Measurements from ENCODE around the gene KRT78.

DNA sequence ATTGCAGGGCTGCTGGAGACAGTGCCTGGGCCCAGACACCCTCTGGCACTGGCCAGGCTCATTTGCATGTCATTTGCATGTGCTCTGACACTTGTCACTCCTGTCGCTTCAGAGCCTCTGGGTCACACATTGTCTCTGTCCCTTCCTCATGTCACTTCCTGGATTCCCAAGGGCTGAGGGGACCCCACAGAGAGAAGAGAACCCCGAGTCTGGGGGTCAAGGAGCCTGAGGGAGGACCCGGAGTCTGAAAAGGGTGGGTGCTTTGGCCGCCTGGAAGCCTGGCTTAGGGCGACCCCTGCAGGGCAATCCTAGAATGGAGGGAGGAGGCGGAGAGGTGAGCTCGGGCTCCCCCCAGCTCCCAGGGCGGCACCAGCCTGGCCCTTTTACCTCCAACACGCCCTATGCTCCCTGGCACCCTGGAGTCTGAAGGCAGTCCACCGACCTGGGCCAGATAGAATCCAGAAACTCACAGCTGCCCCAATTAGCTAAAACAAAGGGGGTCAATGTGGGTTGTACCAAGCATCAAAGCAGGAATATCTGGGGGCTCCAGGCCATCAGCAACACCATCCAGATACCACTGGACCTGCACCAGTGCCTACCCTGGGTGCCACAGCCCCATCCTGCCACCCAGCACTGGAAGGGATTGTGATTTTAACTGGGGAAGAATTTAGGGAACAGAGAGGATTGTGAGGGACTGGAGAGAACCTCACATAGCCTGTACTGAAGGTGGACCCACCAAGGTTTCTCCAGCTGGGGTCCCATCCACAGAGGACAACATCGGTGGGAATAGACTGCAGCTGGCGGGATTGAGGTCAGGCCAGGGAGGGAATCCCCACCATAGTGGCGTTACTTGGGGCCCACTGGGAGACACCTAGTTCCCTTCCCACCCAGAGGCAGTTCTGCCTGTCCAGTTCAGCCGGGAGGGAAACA, 21.8 kb upstream of the KRT78 start:
- no peak for TF ChIP-seq HMGXB4 (CRISPR knock-in tag; IDR thresholded peaks at IDR 0.05)
- no peak for TF ChIP-seq MLX (CRISPR knock-in tag; IDR thresholded peaks at IDR 0.05)
- TF ChIP-seq, protein P1, sequence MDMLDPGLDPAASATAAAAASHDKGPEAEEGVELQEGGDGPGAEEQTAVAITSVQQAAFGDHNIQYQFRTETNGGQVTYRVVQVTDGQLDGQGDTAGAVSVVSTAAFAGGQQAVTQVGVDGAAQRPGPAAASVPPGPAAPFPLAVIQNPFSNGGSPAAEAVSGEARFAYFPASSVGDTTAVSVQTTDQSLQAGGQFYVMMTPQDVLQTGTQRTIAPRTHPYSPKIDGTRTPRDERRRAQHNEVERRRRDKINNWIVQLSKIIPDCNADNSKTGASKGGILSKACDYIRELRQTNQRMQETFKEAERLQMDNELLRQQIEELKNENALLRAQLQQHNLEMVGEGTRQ (CRISPR knock-in tag; IDR thresholded peaks at IDR 0.05), result no peak
- TF ChIP-seq ZNF232 (CRISPR knock-in tag; IDR thresholded peaks at IDR 0.05), result no peak
- TF ChIP-seq CTCF (IDR thresholded peaks at IDR 0.05), result peak; percentile 86
- no peak for TF ChIP-seq NR2C2 (CRISPR knock-in tag; IDR thresholded peaks at IDR 0.05)
- no peak for TF ChIP-seq ZNF121 (CRISPR knock-in tag; IDR thresholded peaks at IDR 0.05)
- no peak for TF ChIP-seq IRF2 (CRISPR knock-in tag; IDR thresholded peaks at IDR 0.05; ENCODE audit: borderline replicate concordance, low read depth)
- no peak for TF ChIP-seq NR3C1 (CRISPR knock-in tag; conservative IDR thresholded peaks at IDR 0.05; ENCODE audit: low read depth)

All from WTC11 (cell line).